ENCODE measurements around the gene ADGRG6.

ADGRG6 gene

GRCh38 chr6:142404751-142405150, 102.9 kb downstream of the ADGRG6 start:
- no peak for DNase-seq
- no peaks in the 10 kb centered on the region for H3K9me3 Mint-ChIP-seq
- no peaks in the 10 kb centered on the region for H3K36me3 Mint-ChIP-seq (ENCODE audit: low read depth)
- no peak overlapping the region for H3K4me3 Mint-ChIP-seq
- no peaks in the 10 kb centered on the region for H3K4me1 Mint-ChIP-seq
- TF ChIP-seq CTCF (IDR thresholded peaks at IDR 0.05) = no peak
- no peak overlapping the region for H3K27ac Mint-ChIP-seq
- H3K27me3 Mint-ChIP-seq (ENCODE audit: low read depth, poor library complexity) = peaks cover 4% of the 10 kb centered on the region

DNA sequence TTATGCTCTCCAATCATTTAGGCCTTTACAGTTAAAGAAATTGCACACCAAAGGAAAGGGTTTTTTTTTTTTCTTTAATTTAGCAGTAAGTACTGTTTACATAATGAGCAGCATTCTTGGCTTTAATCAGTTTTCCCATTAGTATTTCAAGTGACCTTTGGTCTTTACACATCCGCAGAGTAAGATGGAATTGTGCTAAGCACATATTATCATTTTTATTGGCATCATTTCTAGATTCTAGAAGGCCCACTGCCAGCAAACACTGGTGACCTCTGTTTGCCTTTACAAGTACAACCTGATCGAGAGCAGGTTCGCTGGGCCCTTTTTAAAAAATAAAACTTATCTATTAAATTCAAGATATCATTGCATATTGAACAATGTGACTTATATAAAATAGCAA, 104.3 kb downstream of the ADGRG6 start:
- Mint-ChIP-seq H3K4me3 (no peak overlapping the region), H3K27me3 (ENCODE audit: low read depth, poor library complexity) (peaks cover 4% of the 10 kb centered on the region), H3K27ac (no peak overlapping the region), H3K36me3 (ENCODE audit: low read depth) (no peaks in the 10 kb centered on the region), H3K9me3 (no peaks in the 10 kb centered on the region), H3K4me1 (no peaks in the 10 kb centered on the region)
- no peak for DNase-seq
- no peak for TF ChIP-seq CTCF (IDR thresholded peaks at IDR 0.05)

DNA sequence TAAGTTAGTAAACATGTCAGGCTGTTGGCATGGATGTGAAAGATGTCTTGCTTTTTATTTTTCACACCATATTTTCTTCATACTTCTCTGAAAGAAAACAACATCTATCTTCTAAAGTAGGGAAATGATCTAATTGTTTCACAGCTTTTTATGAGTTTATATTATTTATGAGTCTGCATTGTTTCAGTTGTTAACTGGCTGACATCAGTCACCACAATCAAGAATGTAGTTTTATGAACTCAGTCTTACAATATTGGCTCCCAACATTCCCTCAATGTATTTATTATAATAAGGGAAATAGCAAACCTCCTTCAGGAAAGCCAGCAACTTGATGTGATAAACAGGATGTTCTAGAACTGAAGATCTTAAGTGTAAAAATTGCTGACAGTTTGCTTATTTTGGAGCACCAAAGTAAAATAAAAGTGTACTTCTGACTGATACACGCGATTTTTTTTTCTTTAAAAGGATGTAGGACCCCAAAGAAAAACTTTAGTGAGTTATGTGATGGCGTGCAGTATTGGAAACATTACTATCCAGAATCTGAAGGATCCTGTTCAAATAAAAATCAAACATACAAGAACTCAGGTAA, 106.0 kb downstream of the ADGRG6 start:
- Mint-ChIP-seq H3K27me3 (ENCODE audit: low read depth, poor library complexity) (peaks cover 4% of the 10 kb centered on the region), H3K4me3 (no peak overlapping the region), H3K9me3 (no peaks in the 10 kb centered on the region), H3K36me3 (ENCODE audit: low read depth) (no peaks in the 10 kb centered on the region), H3K4me1 (no peaks in the 10 kb centered on the region), H3K27ac (no peak overlapping the region)
- no peak for DNase-seq
- TF ChIP-seq CTCF (IDR thresholded peaks at IDR 0.05) = no peak

- H3K9me3 Mint-ChIP-seq = no peaks in the 10 kb centered on the region
- H3K27ac Mint-ChIP-seq = no peak overlapping the region
- H3K4me1 Mint-ChIP-seq = no peaks in the 10 kb centered on the region
- H3K27me3 Mint-ChIP-seq (ENCODE audit: low read depth, poor library complexity) = peaks cover 4% of the 10 kb centered on the region
- TF ChIP-seq CTCF (IDR thresholded peaks at IDR 0.05) = no peak
- H3K36me3 Mint-ChIP-seq (ENCODE audit: low read depth) = no peaks in the 10 kb centered on the region
- no peak overlapping the region for H3K4me3 Mint-ChIP-seq
- no peak for DNase-seq
These were observed 106.6 kb downstream of the ADGRG6 start for GRCh38 chr6:142408409-142408808.

DNA sequence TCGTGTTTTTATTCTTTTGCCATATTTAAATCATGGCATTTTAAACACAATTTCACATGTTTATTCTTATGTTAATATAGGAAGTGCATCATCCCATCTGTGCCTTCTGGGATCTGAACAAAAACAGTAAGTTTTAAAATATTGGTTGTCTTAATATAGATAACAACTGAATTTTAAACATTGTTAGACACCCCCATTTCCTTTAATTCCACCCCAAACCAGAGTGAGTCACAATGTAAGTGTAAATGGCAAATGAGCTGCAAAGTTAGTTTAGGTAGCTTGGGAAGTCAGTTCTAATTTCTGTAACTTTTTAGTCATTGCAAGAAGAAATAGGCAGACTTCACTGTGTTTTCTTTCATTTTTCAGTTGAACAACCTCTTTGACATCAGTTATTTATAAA, 108.0 kb downstream of the ADGRG6 start:
- no peak for DNase-seq
- Mint-ChIP-seq H3K36me3 (ENCODE audit: low read depth) (no peaks in the 10 kb centered on the region), H3K4me3 (no peak overlapping the region), H3K4me1 (no peaks in the 10 kb centered on the region), H3K27ac (no peak overlapping the region), H3K27me3 (ENCODE audit: low read depth, poor library complexity) (no peaks in the 10 kb centered on the region), H3K9me3 (no peaks in the 10 kb centered on the region)
- TF ChIP-seq CTCF (IDR thresholded peaks at IDR 0.05) = no peak

GRCh38 chr6:142411145-142411544, 109.3 kb downstream of the ADGRG6 start:
- no peak overlapping the region for H3K27ac Mint-ChIP-seq
- H3K36me3 Mint-ChIP-seq (ENCODE audit: low read depth) = no peaks in the 10 kb centered on the region
- H3K27me3 Mint-ChIP-seq (ENCODE audit: low read depth, poor library complexity) = no peaks in the 10 kb centered on the region
- H3K9me3 Mint-ChIP-seq = no peaks in the 10 kb centered on the region
- no peaks in the 10 kb centered on the region for H3K4me1 Mint-ChIP-seq
- H3K4me3 Mint-ChIP-seq = no peak overlapping the region
- DNase-seq = no peak
- no peak for TF ChIP-seq CTCF (IDR thresholded peaks at IDR 0.05)
